Glutamatergic neuron (in vitro differentiated cells): ENCODE measurements around the gene DHDH. TPM values are rescaled to one million over a fixed set of nuclear protein-coding genes. Genes with fewer than 3 reads are reported as not detected.

Experiments
- DNase-seq: peaks from one replicate; pipeline ENCODE4 v3.0.0; 2022
- H3K27ac Mint-ChIP-seq: one replicate; pipeline ENCODE4 v1.8.0; 2020; ENCODE audit warnings: mild to moderate bottlenecking, mixed read lengths, inconsistent platforms; ENCODE audit not compliant: unreplicated experiment
- H3K27me3 Mint-ChIP-seq: one replicate; pipeline ENCODE4 v1.8.0; 2020; ENCODE audit warnings: mild to moderate bottlenecking, moderate library complexity, mixed read lengths, inconsistent platforms; ENCODE audit not compliant: unreplicated experiment
- H3K36me3 Mint-ChIP-seq: one replicate; pipeline ENCODE4 v1.8.0; 2020; ENCODE audit warnings: mild to moderate bottlenecking, mixed read lengths, inconsistent platforms; ENCODE audit not compliant: unreplicated experiment
- H3K4me1 Mint-ChIP-seq: one replicate; pipeline ENCODE4 v1.8.0; 2020; ENCODE audit warnings: mild to moderate bottlenecking, low read depth, mixed read lengths, inconsistent platforms; ENCODE audit not compliant: unreplicated experiment
- H3K4me3 Mint-ChIP-seq: one replicate; pipeline ENCODE4 v1.8.0; 2020; ENCODE audit warnings: mild to moderate bottlenecking, mixed read lengths, inconsistent platforms; ENCODE audit not compliant: unreplicated experiment
- H3K9me3 Mint-ChIP-seq: one replicate; pipeline ENCODE4 v1.8.0; 2020; ENCODE audit warnings: mild to moderate bottlenecking, moderate library complexity, mixed read lengths, inconsistent platforms; ENCODE audit not compliant: unreplicated experiment
- CTCF ChIP-seq: fragments of 200-600 bp; sonication (generic); IDR thresholded peaks from one replicate; pipeline ENCODE4 v1.5.0; 2021; ENCODE audit not compliant: partially characterized antibody, unreplicated experiment
- total RNA-seq: library from RNA; stranded (reverse); fragmentation: NEBNext Ultra II Directional; extraction: Animal tissue kit (Norgen Biotek cat#: 25700); gene quantifications from one replicate; pipeline ENCODE4 v1.2.1, GENCODE V29; 2021; ENCODE audit not compliant: unreplicated experiment

Gene DHDH
- total RNA-seq, 1 donor from 2014 or later: not detected

- H3K27ac Mint-ChIP-seq: peak overlapping the region; percentile 89
- peaks cover 21% of the 10 kb centered on the region for H3K4me1 Mint-ChIP-seq
- H3K4me3 Mint-ChIP-seq: peak overlapping the region; percentile 100
- H3K9me3 Mint-ChIP-seq: peaks cover 14% of the 10 kb centered on the region
- H3K36me3 Mint-ChIP-seq: no peaks in the 10 kb centered on the region
- H3K27me3 Mint-ChIP-seq: no peaks in the 10 kb centered on the region
- TF ChIP-seq CTCF: no peak
- DNase-seq: no peak
Measured at GRCh38 chr19:48991011-48991609, 57.6 kb downstream of the DHDH start.

- DNase-seq: no peak
- H3K4me3 Mint-ChIP-seq: peak overlapping the region; percentile 100
- TF ChIP-seq CTCF: no peak
- peaks cover 14% of the 10 kb centered on the region for H3K9me3 Mint-ChIP-seq
- H3K36me3 Mint-ChIP-seq: no peaks in the 10 kb centered on the region
- no peaks in the 10 kb centered on the region for H3K27me3 Mint-ChIP-seq
- peaks cover 21% of the 10 kb centered on the region for H3K4me1 Mint-ChIP-seq
- peak overlapping the region; percentile 93 for H3K27ac Mint-ChIP-seq
Measured at GRCh38 chr19:48991873-48992580, 58.5 kb downstream of the DHDH start.

- Mint-ChIP-seq H3K9me3 (peaks cover 11% of the 10 kb centered on the region), H3K4me1 (peaks cover 23% of the 10 kb centered on the region), H3K27me3 (no peaks in the 10 kb centered on the region), H3K4me3 (peak overlapping the region; percentile 100), H3K27ac (peak overlapping the region; percentile 93), H3K36me3 (no peaks in the 10 kb centered on the region)
- no peak for TF ChIP-seq CTCF
- no peak for DNase-seq
Measured at GRCh38 chr19:48992581-48993174, 59.2 kb downstream of the DHDH start.

GRCh38 chr19:48993175-48994034 lies 59.9 kb downstream of the DHDH start, which contains the start of the genes GYS1 and RUVBL2:
Gene GYS1 (minus strand): TSS chr19:48993309. CDS start chr19:48993112, 197 bp downstream.
Gene RUVBL2 (plus strand): TSS chr19:48993887. CDS start chr19:48993912, 25 bp downstream.
- TF ChIP-seq CTCF: peak; percentile 98
- Mint-ChIP-seq H3K27ac (peak within 1 kb of the TSS; percentile 93), H3K9me3 (peaks cover 8% of the 10 kb centered on the region), H3K4me3 (peak within 1 kb of the TSS; percentile 100), H3K27me3 (no peaks in the 10 kb centered on the region), H3K36me3 (no peaks in the 10 kb centered on the region), H3K4me1 (peaks cover 24% of the 10 kb centered on the region)
- peak; percentile 100 for DNase-seq
